Activated CD4-positive, alpha-beta T cell treated with anti-CD3 and anti-CD28 coated beads, Interleukin-2, amount 50 U/mL, for 48 hours (primary cell): Measurements from ENCODE around the gene PARVA.

Experiments used
- DNase-seq, 2 experiments: peaks; one replicate each; pipeline ENCODE4 v3.0.0-alpha.2; 2020

The PARVA gene

DNA sequence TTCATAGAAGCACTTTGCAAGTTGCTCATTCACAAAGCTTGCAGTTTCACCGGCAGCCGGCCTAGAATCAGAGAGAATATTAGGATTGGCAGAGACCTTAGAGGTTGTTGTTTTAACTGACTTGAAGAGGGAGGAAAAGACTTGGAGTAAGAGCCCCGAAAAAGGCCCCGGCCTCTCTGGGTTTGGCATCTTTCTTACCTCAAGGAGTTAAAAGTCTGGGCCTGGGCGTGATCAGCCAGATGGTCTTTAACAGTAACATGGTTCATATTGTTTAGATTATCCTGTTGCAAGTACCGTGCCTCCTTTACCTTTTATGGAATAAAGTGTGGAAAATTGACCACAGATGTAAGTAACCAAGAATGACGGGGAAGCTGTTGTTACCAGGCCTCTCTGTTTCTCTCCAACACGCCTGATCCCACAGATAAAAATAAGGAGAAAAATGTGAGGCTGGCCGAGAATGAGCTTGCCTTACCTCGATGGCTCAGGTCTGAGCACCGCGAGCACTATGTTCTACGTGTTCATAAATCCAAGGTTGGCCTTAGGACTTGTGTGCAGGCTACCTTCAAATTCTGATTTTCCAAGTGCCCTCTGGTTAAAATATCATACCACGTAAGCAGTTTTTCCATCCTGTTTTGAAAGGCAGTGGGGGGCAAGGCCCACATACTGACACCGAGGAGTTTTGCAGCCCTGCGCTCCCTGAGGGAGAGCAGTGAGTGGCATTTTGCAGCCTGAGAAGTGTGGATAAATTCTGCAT, 56.4 kb downstream of the PARVA start:
- no peak for DNase-seq

DNA sequence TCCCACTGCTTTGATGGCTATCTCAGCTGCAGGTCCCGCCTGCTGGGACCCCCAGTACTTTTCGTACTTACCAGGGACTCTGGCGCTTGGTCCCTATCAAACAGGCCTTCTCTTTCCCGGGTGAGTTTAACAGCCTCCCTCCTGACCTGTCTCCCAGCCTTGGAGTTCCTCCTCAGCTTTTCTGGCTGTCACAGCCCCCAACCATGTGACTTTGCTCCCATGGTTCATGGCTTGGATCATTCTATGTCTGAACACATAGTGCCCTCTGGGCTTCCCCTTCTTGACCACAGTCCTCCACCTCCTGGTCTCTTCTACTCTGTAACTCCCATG, 56.9 kb downstream of the PARVA start:
- no peak for DNase-seq

DNA sequence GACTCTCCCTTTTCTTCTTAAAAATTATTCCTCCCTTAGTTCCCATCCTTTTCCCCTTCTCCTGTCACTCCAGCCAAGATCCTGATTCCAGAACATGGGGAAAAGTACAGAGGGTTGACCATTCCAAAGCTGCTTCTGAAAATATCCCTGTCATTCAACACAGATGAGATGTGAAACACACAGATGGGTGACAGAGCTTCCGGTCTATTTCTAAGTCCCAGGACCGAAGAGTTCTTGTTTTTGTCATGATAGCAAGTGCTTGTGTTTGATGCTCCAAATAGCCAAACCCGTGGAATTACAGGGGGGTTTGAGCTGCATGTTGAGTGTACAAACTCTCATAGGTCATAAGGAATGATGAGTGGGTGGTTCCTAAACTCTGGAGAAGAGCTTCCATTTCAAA, 57.9 kb downstream of the PARVA start:
- DNase-seq: no peak

DNA sequence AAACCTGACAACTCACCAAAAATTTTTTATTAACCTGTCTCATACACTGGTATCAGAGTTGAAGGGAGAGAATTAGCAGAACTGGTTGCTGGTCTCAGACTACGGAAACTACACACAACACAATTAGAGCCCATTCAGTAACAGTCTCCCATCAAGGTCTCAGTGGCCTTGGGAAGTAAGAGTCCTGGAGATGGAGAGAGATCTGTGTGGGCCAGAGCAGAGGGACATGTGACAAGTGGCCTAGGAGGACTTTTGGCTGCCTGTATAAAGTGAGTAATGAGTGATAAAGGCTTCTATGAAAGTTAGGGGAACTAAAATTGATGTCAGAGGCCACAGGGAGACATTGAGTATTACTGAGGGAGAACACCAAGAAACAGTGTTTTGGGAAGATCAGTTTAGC, 58.9 kb downstream of the PARVA start:
- no peak for DNase-seq

DNA sequence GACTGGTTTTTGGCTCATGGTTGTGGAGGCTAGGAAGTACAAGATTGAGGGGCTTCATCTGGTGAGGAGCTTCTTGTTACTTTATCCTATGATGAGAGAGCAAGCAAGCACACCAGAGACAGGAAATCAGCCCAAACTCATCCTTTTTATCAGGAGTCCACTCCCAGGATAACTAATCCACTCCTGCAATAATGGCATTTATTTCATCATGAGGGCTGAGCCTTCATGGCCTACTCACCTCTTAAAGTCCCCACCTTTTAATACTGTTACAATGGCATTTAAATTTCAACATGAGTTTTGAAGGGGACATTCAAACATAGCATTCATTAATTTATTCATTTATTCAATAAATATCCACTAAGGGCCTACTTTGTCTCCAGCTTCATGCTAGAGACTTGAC, 60.9 kb downstream of the PARVA start:
- DNase-seq: no peak

DNA sequence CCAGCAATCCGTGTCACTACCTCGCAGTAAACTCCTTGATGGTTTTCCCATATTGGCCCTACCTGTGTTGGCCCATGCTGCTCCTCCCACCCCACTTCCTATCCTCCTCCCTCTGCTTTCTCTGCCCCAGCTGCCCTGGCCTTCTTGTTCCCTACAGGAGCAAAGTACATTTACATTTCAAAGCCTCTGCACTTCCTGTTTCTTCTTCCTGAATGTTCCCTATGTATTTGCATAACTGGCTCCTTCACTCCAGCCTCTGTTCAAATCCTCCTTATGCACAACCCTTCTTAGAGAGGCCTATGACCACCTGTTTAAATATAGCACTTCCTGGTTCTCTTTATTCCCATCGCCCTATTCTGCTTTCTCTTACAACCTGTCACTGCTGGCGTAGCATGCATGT, 62.2 kb downstream of the PARVA start:
- DNase-seq: no peak

DNA sequence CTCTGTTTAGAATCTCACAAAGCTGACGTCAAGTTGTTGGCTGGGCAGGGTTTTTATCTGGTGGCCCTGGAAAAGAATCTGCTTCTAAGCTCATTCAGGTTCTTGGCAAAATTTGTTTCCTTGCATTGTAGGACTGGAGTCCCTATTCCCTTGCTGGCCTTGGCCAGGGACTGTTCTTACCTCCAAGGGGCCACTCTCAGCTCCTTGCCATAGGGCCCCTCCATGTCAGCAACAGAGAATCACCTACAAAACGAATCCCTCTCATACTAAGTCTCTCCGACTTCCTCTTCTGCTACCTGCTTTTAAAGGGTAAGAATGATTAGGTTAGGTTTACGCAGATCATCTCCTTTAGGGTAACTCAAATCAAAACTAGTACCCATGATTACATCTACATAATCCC, 63.2 kb downstream of the PARVA start:
- DNase-seq: no peak

DNA sequence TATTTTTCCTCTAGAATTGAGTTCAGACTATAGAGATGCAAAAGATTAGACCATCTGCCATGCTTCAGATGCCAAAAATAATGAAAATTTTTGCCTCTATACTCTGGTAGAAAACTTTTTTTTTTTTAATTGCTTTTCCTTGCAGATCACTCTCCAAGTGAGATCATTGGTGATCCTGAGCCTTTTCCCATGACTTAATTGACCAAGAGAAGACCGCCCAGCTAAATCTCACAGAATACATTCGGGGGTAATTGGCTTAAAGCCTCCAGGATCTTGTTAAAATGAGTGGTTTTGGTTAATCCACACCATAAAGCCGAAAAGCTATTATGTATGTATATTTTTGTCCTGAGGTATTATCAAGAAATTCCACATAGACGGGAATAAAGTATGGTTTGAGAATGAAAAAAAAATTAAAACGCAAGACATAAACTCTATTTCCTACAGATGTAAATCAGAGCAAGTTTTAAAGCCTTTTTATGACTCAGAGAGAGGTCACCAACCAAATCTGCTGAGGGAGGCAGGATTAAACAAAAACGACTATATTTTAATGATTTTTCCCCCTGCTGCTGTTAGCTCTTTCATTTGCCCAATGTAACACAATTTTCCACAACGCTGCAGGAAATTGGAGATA, 64.0 kb downstream of the PARVA start:
- no peak for DNase-seq

DNA sequence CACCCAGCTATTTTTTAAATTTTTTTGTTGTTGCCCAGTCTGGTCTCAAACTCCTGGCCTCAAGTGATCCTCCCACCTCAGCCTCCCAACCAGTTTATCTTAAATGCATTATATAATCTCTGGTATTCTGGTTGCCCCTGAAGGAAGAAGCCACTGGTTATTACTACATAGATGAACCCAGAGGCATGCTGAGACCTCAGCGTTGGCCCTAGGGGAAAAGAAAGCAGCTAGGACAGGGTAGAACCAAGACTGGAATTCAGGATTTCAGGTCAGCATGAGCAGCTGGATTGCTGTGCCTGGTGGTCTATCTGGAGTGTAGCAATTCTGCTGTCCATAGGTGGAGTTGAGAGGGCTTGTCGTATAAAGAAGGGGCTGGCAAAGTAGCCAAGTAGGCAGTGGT, 67.2 kb downstream of the PARVA start:
- DNase-seq: no peak

DNA sequence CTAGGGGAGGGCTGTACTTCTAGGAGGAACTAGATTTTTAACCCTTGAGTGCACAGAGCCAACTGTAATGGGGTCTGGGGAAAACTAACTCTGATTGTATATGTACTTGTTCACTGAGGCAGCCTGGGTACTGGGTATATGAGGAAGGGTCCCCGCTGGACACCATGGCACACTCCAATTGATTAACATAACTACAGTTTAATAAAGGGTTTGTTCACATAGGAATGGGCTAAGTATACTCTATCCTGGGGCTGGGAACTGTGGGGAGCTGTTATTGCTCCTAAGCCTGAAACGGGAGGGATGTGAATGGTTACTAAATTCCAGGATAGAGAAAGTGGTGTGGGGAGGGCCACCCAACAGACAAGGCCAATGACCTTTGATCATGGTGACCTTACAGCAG, 67.6 kb downstream of the PARVA start:
- DNase-seq: no peak

DNA sequence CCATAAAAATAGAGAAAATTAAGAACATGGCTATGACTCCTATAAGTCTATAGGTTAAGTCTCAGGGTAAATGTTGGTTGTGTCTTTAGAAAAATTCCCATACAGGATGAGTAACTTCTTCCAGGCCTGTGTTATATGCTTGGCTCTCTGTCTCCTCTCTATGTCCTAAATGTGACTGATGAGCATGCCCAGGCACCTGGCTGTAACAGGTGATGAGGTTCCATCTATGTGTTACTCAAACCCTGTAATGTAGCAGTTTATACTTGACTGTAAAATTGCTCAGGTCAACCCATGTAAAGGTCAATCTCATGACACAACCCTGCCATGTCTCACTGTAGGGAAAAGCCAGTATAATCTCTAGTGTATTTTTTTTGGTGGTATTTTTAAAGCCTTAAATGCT, 69.5 kb downstream of the PARVA start:
- DNase-seq: no peak

DNA sequence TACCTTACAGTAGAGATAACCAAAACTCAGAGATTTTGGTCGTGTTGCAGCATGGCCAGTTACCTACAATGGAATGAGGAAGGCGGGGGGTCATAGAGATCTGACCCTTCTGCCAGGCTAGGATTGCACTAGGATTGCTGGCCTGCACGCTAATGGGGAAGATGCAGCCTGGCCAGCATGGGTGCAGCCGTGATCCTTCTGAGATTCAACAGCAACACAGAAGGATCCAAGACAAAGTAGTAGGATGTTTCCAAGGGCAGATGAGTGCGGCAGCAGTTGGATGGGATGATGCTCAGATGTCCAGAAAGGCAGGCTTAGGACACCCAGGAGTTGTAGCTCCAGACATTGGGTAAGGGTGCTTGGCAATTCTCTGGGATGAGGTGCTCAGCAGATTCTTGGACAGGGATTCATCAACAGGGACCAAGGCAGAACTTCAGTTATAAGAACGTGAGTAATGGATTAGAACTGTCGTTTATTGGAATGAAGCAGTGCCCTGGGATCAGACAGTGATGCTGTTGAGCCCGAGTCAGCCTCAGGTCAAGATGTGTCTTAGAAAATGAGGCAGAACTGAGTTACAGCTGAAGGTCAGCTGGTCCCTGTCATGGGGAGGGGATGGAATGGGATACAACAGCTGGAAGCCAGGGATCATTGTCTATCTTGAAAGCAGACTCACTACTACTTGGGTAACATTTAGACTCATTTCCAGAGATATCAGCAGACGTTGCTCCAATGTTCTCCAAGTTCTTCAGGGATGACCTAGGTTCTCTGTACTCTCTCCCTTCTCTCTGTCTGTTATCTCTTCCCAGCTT, 71.0 kb downstream of the PARVA start:
- no peak for DNase-seq

DNA sequence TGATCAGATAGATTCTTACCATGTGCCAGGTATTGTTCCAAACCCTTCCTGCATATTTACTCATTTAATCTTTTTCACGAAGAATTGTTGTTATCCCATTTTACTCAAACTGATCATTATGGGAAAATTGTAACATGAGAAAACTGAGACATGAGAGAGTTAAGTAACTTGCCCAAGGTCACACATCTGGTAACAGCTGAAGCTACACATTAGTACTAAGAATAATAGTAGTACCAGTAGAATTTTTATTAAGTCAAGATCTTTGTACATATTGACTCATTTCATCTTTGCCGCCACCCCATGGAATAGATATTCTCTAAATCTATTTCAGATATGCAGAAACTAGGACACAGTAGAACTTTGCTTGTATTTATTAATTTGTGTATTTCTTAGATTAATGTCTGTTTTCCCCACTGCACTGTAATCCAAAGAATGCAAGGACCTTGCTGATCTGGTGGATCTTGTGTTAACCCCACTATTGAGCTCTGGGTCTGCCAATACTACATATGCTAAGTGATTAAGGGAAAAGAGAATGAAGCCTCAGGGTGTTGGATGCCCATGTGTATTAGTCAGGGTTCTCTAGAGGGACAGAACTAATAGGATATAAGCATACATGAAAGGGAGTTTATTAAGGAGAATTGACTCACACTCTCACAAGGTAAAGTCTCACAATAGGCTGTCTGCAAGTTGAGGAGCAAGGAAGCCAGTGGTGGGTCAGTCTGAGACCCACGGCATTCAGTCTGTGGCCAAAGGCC, 72.8 kb downstream of the PARVA start:
- DNase-seq: no peak

DNA sequence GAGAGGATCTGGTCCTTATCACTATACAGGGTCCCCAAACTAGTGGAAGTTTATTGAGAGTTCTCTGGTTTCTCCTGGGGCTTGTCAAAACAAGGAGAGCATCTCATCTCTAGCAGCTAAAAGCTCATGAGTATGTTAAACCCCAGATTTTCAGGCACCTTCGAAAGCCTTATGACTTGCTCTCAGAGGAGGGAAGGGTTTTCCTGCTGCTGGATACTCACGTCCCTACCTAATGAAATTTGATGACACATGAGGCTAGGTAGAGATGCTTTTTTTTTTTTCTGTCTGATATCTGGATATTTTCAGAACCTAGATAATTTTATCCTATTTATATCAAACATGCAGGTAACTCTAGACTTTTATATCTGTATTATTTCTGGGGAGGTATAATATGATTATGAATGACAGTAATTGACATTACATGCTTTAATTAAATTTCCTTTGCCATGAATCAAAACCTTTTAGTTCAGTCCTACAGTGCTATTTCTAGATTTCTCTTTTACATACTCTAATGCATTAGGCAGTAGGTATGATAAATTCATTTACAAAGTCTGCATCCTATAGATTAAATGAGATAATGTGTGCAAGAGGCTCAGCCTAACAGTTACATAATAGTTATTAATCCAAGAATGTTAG, 73.9 kb downstream of the PARVA start:
- no peak for DNase-seq

DNA sequence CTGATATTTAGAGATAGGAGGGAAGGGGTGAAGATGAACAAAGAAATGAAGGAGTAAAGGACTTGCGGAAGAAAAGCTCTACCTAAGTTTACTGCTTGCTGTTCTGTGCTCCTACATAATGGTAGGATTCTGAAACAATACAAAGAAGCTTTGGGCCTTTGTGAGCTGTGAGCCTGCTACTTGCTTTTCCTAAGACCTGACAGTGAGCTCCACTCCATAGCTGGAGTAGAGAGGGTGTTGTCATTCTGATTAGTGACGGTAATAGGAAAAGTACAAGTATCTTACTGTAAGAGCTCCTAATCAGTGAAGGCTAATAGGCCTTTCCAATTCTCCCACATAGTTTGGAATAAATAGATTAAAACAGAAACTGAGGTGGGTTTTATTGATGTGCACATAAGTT, 75.9 kb downstream of the PARVA start:
- no peak for DNase-seq

DNA sequence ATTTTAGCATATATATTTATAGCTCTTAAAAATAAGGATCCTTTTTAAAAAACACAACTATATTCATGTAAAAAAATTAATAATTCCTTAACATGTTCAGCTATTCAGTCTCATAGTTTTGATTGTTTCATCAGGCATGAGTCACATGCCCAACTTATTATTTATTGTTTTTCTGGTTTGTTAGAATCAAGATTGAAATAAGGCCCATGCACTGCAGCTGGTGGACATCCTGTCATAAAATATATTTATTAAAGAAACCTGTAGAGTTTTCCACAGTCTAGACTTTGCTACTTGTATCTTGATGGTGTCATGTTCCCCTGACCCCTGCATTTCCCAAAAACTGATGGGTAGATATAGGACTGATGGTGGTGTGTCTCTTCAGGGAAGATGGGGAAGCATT, 77.4 kb downstream of the PARVA start:
- DNase-seq: no peak

DNA sequence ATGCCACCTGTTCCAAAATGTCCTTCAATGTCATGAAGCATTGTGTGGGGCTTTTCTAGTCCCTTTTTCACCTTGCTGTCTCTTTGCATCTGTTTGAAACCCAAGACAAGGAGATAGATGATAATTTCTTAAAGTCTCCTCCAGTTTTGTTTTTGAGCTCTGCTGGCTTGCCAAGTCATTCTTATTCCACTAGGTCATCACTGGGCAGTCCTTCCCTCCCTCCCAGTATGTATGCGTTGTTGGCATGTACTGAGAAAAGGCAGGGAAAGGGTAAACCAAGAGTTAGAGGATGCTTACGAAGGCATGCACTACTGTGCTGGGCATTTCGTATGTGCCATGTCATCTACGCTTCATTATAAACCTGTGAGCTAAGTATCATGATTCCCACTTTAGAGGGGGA, 78.6 kb downstream of the PARVA start:
- DNase-seq: no peak

DNA sequence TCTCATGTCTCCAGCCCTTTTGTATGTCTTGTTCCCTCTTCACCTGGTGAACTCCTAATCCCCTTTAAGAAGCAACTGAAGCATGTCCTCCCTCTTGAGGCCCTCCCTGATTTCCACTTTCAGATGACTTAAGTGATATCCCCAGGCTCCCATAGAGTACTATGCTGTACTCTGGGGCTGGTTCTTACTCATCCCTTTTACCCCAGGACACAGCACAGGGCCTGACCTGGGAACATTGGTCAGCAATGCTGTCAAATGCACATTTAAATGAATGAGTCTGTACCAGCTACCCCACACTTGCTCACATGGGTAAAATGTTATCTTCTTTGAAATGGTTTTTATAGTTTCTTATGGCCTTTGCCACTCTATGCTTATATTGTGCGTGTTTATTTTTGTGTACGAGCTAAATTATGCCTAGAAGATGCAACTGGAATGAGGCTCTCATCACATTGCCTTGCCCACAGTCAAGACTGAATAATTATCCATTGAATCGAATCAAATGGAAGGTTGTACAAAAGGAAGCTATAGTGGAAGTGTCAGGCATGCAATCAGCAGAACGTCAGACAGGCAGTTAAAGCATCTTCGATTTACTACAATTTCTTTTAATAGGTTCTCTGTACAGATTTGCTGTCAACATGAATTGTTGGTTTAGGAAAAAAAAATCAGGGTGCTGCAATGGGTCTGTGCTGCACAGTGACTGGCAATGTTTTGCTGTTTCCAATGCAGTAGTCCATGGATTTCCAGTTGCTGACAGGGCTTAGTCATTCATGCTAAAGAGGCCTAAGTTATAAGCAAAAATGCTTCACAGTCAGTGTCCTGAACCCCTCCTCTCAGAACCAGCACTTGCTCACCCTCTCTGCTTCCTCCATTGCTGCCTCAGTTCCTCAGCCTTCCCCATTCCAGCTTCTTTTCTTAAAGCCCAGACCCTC, 79.5 kb downstream of the PARVA start:
- no peak for DNase-seq

DNA sequence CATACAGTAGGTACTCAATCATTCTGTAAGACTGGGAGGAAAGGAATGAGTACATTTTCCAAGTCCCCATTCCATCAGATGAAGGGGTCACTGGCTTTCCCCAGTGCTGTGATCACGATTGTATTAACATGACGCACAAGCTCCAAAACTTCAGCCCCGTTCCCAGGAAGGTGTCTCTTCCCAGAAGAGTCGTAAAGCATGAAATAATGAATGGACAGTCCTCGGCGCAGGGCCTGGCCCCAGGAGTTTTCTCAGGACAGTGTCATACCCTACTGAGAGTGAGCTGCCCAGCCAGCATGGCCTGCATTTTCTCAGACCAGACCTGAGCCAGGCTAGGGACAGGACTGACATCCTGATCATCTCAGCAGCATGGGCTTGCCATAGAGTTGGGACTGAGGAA, 80.7 kb downstream of the PARVA start:
- DNase-seq: no peak

DNA sequence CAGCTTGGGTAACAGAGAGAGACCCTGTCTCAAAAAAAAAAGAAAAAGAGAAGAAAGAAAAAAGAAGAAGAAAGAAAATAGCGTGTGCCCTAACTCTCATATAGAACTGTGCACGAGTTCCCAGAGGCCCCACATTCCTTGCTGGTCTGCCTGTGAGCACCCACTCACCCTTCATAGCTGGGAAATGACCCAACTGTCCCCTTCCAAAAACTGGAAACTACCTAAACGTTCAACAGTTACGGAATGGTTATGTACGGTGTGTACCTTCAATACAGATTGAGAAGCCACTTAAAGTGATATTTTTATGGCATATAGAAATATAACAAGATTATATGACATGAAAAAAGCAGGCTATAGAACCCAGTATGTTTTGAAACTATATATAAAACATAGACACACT, 82.0 kb downstream of the PARVA start:
- no peak for DNase-seq

DNA sequence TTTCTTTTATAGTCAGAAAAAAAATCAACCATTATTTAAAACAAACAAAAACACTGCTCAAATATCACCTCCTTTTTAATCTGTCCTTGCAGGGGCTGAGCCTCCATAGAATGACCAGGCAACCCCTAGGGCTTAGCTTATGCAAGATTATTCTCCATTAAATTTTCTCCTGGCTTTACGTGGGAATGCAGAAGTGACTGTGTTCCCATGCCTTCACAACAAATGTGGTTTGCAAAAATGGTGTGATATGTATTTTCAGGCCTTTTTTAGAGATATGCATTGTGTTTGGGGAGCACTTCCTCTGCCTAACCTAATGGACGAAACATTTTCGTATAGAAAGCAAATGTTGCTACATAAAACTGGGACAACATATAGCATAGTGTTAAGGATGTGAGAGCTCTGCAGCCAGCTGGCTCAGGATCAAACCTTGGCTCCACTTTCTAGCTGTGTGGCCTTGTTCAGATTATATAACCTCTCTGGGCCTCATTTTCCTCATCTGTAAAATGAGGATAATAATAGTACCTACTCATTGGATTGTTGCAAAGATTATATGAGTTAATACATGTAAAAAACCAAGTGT, 82.6 kb downstream of the PARVA start:
- DNase-seq: no peak

DNA sequence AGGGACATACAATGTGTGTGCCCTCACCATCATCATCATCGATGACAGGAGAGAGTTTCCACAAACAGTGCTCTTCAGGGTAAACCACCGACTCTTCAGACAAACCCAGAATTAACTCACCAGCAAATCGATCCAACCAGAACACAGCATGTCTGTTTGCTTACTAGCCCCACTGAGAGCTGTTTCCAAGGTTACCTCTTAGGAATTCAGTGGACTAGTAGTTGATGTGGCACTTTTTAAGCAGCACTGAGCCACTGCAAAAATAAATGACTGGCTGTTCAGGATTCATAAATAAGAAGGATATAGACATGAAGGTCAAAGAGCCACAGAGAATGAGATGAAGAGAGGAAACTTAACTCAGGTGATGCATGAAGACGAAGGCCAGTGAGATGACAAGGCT, 83.1 kb downstream of the PARVA start:
- DNase-seq: no peak
